ENCODE results near the gene HMCN1. TPM values are rescaled to one million over a fixed set of nuclear protein-coding genes. Genes with fewer than 3 reads are reported as not detected.

Gene HMCN1
- total RNA-seq (2014; rRNA removed; shearing (Covaris generic)), result 14.9 and 16.2 TPM in 2 replicates

DNA sequence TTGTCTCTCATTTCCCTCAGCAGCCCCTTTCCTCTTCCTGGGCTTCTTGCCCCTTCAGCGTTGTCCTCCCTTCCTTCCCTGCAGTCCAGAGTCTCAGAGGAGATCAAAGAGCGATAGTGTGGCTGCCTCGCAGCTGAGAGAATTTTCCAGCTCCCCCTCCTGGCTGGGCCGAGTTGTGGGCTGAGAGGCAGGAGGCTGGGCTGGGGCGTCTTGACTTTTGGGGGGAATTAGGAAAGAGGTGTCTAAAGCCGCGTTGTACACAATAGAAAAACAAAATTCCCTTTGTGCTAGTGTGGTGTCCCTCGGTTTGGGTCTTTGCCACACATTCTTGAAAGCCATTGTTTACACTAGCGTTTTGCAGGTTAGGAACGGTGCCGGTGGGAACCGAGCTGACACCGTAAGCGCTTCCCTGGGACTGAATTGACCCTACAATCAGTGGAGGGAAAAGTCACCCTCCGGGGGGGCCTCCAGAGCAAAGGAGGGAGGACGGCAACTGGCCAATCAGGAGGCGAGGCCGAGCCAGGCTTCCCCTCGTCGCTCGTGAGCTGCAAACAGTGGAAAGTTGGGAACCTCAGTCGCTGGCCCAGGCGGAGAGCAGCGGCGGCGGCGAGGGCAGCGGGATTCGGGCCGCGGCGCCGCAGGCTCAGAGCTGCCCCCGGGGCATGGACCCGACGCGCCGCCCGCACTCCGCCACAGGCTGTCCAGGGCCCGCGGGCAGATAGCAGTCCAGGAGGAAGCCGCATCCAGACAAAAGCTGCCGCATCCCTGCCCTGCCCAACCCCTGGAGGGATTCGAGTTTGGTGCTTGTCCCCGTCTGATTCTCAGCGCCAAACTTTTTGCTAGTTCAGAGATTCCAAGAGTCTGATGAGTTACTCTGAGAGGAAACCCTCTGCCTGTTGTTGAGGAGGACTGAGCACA, at the start of gene HMCN1:
TSS of gene HMCN1 (plus strand) at position 574 of the 918 bp plus-strand sequence. CDS start 389 bp downstream, outside the sequence.
- in situ Hi-C loops (cut with HindIII; ENCODE audit: low sequenced_read_pairs), result no loop called here
- DNase-seq (ENCODE audit: low spot score), result peak; percentile 26

DNA sequence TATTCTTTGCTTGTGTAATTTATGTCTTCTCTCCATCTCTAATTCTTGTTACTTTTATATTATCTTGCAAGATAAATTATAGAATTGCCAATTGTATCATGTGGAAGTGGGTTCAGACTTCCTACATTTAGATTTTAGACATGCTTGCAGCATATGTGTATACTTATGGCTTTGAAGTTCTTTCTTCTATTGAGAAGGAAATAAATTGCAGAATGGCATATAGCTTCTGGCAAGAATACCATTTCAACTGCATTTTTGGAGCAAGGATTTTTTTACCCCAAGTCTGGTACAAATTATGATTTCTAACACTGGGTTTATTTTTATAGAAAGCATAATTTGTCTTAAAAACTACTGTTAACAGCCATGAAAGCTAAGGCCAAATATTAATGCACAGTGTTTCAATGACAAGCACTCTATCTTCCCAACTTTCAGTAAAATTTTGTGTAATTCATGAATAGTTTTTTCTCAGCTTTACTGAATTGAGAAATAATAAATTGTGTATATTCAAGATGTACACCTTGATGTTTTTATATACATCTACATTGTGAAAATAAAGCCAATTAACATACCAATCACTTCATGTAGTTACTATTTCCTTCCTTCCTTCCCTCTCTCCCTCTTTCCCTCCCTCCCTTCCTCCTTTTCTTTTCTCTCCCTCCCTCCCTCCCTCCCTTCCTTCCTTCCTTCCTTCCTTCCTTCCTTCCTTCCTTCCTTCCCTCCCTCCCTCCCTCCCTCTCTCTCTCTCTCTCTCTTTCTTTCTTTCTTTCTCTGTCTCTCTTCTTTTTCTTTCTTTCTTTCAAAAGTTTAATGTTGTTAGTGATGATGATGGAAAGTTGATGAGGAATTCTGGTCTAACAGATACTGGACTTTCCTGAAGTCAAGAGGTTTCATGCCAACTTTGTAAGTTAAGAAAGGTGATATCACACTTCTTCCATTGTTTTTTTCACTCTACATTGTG, 47.1 kb upstream of the HMCN1 start:
- DNase-seq (ENCODE audit: low spot score), result no peak
- in situ Hi-C loops (cut with HindIII; ENCODE audit: low sequenced_read_pairs), result no loop called here

DNA sequence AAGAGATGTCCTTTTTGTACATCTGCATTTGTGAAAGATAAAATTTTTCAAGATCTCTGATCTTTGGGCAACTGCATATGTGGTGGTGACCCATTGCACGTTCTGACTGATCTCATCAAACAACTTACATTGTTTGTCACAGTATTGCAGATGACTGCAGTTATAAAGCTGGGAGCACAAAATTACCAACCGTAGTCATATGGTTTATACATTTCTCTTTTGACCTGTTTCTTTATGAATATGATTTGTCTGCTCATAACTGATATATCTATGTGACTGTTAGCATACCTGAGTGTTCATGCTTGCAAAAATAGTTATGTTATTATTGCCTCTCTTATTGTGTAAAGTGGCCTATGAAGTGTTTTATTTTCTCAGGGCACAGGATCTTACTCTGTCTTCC, 43.7 kb upstream of the HMCN1 start:
- in situ Hi-C loops (cut with HindIII; ENCODE audit: low sequenced_read_pairs), result no loop called here
- no peak for DNase-seq (ENCODE audit: low spot score)

DNA sequence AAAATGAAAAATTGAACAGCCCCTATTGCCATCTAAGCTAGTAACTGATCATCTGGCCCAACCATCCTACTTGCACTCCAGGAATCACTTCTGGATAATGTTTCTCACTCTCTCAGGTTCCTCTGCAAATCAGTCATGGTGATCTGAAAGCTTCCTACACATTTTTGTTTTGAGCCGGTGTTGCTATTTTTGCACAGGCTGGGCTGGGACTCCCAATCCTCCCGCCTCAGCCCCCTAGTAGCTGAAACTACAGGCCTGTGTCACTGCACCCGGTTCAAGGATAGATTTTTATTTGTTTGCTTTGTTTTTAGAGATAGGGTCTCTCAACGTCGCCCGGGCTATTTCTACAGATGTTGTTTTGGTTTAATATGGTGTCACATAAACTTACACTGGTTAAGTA, 40.5 kb upstream of the HMCN1 start:
- no peak for DNase-seq (ENCODE audit: low spot score)
- in situ Hi-C loops (cut with HindIII; ENCODE audit: low sequenced_read_pairs), result no loop called here

DNA sequence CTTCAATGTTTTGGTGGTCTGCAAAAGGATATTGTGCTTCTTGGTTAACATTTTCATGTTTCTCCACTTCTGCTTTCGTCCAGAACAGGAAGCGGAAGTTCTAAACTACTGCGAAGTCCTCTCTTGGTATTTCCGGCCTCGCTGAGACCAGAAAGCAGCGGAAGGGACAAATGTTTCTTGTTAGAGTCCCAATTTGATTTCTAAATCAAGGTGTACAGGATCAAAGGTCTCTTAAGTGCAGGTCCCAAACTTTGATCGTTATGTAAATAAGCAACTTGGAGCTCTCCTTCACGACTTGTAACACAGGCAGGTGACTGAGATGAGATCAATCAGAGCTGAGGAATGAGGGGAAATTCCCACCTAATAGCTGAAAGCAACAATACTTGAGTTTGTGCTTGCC, 40.1 kb upstream of the HMCN1 start:
- DNase-seq (ENCODE audit: low spot score), result peak; percentile 15
- in situ Hi-C loops (cut with HindIII; ENCODE audit: low sequenced_read_pairs), result no loop called here

DNA sequence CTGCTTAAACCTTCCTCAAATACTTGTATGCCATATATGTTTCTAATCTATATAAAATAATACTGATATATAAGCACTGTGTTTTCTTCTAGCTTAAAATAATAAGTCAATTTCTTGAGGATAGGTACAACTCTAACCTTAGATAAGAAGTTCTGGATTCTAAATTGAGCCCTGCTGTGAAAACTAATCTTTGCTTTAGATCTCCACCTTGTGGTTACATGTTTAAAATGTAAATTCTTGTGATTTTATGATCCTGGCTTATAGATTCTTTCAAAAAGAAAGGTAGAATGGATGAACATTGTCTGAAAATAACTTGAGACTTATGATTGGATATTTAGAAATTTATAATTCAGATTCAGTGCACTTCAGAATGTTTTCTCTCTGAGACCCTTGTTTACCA, 38.9 kb upstream of the HMCN1 start:
- no peak for DNase-seq (ENCODE audit: low spot score)
- in situ Hi-C loops (cut with HindIII; ENCODE audit: low sequenced_read_pairs), result no loop called here

DNA sequence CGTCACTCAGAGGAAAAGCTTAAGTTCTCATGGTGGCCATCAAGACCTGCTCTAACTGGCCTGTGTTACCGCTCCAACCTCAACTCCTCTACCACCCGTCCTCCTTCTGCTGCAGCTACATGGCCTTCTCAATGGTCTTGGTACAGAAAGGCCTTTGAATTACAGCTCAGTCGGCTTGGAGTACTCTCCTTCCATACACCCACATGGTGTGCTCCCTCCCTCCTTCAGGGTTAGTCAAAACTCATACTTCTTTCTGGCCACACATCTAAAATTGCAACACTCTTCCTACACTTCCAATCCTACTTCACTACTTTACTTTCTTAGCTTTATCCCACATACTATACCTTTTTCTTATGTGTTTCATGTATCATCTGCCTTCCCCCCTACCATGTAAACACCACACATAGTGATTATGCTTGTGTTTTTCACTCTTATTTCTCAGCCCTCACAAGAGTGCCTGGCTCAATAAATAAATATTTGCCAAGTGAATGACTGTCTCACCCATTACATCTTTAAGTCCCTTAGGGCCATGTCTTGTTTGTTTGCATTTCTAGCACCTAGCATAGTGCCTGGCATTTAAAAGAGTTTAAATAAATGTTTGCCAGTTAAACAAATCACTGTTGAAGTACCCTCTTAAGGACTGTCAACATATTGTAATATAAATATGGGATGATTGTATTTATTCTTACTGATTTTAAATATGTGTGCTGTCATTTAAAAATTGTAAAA, 37.6 kb upstream of the HMCN1 start:
- no peak for DNase-seq (ENCODE audit: low spot score)
- in situ Hi-C loops (cut with HindIII; ENCODE audit: low sequenced_read_pairs), result no loop called here

DNA sequence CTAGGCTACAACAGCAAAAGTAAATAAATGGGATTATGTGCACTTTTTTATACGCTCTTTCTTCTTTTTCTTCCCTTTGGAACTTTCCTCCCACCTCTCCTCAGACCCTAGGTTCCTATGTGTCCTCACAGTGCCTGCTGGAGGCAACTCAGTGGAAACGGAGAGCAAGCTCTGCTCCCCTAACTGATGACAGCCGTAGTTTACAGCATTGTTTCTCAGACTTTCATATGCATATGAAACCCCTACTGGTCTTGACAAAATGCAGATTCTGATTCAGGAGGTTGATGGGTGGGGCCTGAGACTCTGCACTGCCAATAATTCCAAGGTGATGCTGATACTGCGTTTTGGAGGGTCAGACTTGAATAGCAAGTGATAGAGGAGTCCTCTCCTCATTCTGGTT, 34.3 kb upstream of the HMCN1 start:
- no peak for DNase-seq (ENCODE audit: low spot score)
- in situ Hi-C loops (cut with HindIII; ENCODE audit: low sequenced_read_pairs), result no loop called here

DNA sequence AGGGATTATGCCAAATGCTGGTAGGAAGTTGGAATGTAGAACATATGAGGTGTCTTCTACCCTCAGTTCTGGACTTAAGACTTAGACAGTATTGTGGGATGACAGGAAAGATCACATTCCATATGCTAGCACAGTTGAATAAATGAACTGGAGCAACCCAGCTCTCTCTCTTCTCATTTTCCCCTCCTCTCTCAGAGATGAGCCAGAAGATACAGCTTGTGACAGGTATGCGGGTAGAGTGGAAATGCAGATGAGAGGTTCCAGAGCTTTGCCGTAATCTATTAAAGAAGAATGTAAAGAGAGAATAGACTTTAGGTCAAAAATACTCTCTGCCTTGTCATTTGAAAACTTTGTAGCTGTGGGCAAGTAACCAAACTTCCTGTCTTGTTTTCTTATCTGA, 32.5 kb upstream of the HMCN1 start:
- DNase-seq (ENCODE audit: low spot score), result no peak
- in situ Hi-C loops (cut with HindIII; ENCODE audit: low sequenced_read_pairs), result no loop called here

DNA sequence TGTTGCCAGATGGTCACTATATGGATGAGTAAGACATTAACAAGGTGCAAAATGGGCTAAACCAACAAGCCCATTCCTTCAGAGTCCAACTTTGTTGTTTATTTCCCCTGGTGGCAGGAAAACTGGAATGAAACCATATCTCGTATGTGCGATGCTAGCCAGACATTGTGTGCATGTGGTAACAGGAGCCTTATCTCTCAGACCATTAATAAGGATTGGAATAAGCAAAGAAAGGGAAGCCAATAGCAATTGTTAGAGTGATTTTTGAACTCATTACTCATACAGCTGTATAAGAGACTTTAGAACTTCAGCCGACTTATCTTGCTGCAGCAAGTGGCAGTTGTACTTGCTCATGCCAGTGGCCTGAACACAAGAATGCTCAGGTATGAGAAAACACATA, 30.0 kb upstream of the HMCN1 start:
- DNase-seq (ENCODE audit: low spot score), result no peak
- in situ Hi-C loops (cut with HindIII; ENCODE audit: low sequenced_read_pairs), result no loop called here

DNA sequence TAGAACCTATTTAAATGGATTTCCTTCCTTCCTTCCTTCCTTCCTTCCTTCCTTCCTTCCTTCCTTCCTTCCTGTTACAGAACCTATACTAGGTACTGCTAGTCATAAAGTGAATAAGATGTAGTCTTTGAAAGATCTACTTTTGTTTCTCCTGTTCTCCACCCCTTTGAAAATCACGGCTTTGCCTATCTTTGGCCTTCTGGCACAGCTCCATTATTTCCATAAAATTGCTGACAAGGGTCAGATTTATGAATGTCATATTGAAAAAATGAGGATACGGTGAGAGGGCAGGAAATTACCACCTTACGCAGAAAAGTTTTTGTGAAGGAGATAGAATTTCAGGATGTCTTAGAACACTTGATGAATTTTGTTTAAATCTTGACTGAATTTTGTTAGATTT, 18.1 kb upstream of the HMCN1 start:
- in situ Hi-C loops (cut with HindIII; ENCODE audit: low sequenced_read_pairs), result no loop called here
- no peak for DNase-seq (ENCODE audit: low spot score)

DNA sequence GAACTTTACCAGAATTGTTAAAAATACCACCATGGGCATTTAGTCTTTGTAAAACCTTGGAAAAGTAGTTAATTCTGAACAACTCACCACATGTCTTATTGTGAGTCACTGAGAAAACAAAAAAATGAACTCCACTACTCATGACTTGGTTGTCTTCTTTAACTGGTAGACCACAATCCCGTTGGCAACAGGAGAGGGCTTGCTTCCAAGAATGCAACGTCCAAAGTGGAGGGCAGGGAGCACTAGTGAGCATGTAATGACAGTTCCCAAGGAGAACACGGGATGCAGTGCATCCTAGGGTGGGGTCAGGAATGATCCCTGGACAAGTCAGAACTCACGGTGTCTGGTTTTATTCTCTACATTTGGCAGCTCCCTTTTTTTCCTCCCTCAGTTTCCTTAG, 15.2 kb upstream of the HMCN1 start:
- peak; percentile 4 for DNase-seq (ENCODE audit: low spot score)
- in situ Hi-C loops (cut with HindIII; ENCODE audit: low sequenced_read_pairs), result no loop called here

DNA sequence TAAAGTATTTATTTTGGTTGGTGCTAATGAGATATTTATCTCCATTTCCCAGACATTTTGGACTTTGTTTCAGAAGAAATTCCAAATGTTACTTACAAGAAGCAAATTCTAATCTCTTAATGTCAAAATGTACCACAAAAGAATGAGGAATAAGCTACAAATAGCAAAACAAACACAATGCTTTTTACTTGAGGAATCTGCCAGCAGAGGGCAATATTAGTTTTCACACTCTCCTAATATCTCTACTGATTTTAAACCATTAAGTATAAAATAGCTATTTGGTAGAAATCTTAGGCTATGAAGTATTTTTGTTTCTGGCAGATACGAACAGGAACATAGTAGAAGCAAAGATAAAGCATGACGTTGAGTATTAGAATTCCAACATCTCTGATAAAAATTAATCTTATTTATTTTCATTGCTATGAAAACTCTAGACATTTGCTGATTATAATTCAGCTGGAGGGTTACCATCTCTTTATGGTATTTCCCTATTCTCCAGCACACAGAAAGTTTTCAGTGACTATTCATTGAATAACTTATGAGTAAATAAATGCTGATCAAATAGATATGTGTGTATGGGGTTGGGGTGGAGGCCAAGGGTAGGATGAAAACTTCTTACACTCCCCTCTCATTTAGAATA, 13.4 kb upstream of the HMCN1 start:
- in situ Hi-C loops (cut with HindIII; ENCODE audit: low sequenced_read_pairs), result no loop called here
- peak; percentile 30 for DNase-seq (ENCODE audit: low spot score)

DNA sequence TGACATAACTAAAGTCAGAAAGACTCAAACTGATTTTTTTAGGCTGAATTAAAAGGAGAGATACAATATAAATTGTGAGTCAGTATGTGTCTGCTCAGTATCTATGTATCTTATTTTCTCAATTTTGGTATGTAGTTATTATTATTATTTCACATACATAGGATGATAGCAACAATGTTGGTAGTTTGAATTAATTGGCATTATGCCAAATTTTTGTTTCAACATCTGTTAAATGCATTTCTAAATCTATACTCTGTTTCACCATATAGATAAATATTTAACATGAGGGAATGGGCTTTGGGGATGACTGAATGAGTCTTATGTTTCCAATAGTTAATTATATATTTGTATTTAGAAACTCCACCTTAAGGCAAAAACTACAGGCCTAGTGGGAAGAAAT, 12.6 kb upstream of the HMCN1 start:
- in situ Hi-C loops (cut with HindIII; ENCODE audit: low sequenced_read_pairs), result no loop called here
- no peak for DNase-seq (ENCODE audit: low spot score)

DNA sequence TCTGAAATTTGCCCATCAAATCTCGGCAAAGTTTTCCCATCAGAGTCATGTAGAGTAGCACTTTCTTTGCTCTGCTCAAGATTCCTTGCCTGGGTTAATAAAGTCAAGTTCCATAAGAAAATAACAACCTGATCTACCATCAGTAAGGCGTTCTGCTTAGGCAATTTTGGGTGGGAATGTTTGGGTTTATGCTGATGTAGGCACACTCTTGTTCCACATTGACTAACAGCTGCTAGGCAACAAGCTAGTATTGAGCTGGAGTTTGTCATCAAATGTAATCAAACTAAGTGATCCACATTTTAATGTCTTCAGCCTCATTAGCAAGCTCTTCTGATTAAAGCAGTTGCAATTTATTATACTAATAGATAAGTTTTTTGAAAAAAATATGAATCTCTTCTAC, 12.1 kb upstream of the HMCN1 start:
- in situ Hi-C loops (cut with HindIII; ENCODE audit: low sequenced_read_pairs), result no loop called here
- no peak for DNase-seq (ENCODE audit: low spot score)

DNA sequence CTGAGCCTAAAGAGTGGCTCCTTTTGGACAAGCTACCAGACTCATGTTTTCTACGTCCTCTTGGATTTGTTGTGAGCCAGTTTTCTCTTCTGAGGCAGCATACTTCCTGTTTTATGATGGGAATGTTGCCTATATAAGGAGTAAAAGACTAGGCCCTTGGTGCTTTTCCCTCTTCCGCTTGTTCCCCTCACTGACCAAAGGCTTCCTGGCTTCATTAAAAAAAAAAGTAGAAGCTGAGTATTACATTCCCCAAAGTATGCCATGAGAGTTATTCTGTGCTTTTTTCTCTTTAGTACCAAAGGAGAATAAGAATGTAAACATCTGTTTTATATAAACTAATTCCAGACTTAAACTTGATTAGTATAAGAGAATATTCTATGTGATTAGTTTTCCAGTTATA, 6.5 kb upstream of the HMCN1 start:
- in situ Hi-C loops (cut with HindIII; ENCODE audit: low sequenced_read_pairs), result no loop called here

DNA sequence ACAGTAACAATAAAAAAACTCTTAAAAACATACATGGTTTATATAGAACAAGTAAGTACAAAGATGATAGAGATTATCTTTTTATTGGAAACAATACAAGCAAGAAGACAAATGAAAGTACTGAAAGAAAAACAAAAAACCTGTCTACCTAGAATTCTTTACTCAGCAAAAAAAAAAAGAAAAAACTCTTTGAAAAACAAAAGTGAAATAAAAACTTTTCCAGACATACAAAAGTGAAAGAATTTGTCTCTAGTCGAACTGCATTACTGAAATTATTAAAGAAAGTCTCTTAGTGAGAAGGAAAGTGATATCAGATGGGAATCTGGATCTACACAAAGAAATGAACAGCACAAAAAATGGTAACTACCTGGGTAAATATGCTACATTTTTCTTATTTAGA, 2.7 kb upstream of the HMCN1 start:
- in situ Hi-C loops (cut with HindIII; ENCODE audit: low sequenced_read_pairs), result no loop called here
- DNase-seq (ENCODE audit: low spot score), result no peak

More for the DNA sequence above, 6.5 kb upstream of the HMCN1 start:
- DNase-seq (ENCODE audit: low spot score), result no peak

DNA sequence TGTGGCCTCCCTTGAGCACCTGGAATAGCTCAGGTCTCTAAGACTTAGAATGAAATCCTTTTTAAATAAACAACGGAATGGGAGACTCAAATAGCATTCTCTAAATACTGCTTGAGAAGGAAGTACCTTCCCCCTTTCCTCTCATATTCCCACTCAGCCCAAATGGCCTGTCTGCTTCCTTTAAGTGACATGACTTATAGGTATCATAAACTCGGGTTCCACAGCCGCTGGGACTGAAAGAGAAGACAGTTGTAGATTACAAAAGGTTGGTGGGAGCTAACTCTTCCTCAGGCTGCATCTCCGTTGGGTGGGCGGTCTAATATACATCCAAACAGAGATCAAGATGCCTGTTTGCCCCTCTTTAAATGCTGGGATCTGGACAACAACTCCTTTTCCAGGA, 1.2 kb upstream of the HMCN1 start:
- in situ Hi-C loops (cut with HindIII; ENCODE audit: low sequenced_read_pairs), result no loop called here
- DNase-seq (ENCODE audit: low spot score), result no peak

Data from G401 (cell line).